Femur (tissue), 1 donor: ENCODE measurements around the gene ADCY9.
"Not testable (repeated sequence)": the region's sequence is repeated elsewhere in the genome, so short reads cannot be mapped to it uniquely, and the experiment has no call there.

ENCODE experiments used
- DNase-seq: peaks from one replicate; pipeline ENCODE4 v3.0.0-alpha.2; 2017

ADCY9 gene

GRCh38 chr16:4116325-4117249, at the start of gene ADCY9:
Gene ADCY9, minus strand, starts transcription at chr16:4116442. Its CDS starts 1,000 bp downstream, at chr16:4115442.
- DNase-seq, result peak; percentile 88

DNA sequence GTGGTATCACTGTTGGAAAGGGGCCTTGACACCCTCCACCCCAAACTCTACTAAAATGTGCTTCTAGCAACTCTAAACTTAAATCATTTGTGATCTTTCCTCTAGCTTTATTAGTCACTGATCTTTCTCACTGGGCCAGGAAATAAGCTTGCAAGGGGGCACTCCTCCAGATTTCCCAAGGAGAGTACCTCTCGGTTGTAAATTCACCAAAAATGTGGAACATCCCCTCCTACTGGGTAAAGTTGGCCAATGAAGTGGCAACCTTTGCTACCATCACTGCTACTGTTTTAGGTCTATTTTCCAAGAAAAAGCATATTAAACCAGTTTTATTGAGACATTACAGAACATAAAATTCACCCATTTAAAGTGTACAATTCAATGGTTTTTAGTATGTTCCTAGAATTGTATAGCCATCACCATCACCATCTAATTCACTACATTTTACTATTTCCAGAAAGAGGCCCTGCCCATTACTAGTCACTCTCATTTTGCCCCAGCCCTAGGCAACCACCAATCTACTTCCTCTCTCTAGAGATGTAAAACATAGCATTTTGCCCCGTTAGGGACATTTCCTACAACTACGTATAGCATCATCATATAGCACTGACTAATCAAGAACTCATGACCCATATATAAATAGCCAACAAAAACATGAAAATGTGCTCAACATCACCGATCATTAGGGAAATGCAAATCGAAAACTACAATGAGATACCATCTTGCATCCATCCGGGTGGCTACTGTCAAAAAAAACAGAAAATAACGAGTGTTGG, 44.6 kb upstream of the ADCY9 start:
- no peak for DNase-seq

- DNase-seq, result no peak
Observed at GRCh38 chr16:4159726-4160125, 43.5 kb upstream of the ADCY9 start.

- DNase-seq, result no peak
Observed at GRCh38 chr16:4158143-4159093, 42.2 kb upstream of the ADCY9 start.

DNA sequence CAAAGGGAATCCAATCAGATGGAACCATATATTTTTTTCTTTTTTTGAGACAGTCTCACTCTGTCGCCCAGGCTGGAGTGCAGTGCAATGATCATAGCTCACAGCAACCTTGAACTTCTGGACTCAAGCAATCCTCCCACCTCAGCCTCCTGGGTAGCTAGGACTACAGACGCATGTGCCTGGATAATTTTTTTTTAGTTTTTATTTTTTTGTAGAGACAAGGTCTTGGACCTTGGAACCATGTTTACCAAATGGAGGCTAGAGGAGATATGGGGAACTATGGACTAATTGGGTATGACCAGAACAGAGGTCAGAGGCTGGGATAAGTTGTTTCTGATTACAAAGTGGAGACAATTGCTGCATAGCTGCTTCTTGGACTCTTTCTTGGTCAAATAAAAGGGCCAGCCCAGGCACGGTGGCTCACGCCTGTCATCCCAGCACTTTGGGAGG, 41.2 kb upstream of the ADCY9 start:
- no peak for DNase-seq

- not testable (repeated sequence) for DNase-seq
Observed at GRCh38 chr16:4156503-4156902, 40.3 kb upstream of the ADCY9 start.

- not testable (repeated sequence) for DNase-seq
Observed at GRCh38 chr16:4153364-4153763, 37.1 kb upstream of the ADCY9 start.

DNA sequence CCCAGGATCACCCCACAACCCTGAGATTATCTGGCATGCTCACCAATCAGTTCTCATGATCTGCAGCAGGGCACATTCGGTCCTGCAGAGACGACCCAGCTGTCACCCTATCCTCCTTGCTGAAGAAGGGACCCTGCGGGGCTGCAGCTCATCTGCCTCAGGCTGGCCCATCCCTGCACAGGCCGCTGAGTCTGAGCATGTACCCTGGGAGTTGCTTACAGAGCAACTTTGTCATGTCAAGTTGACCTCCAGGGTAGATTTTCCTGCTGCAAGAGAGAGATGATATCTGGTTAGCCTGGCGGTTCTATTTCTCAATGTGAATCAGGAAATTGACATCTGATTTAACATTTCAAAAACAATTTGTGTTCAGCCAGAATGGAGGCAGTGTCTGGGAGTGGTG, 36.0 kb upstream of the ADCY9 start:
- no peak for DNase-seq

DNA sequence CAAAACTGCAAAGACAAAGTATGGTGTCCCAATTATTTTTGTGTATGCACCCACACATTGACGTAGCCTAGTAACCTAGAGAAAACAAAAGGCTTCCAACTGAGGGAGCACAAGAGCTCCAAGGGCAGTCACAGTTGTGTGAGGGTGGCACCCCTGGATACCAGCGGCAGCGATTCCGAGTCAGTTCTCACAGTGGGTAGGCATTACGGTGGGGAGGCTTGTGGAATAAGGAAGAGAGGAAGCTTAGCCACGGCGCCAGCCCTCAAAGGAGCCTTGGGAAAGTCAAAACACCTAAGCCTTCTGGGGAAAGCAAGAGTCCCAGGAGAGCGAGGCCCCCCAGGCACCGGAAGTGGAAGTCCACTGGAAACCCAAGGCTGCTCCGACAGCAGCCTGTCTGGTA, 31.0 kb upstream of the ADCY9 start:
- no peak for DNase-seq

DNA sequence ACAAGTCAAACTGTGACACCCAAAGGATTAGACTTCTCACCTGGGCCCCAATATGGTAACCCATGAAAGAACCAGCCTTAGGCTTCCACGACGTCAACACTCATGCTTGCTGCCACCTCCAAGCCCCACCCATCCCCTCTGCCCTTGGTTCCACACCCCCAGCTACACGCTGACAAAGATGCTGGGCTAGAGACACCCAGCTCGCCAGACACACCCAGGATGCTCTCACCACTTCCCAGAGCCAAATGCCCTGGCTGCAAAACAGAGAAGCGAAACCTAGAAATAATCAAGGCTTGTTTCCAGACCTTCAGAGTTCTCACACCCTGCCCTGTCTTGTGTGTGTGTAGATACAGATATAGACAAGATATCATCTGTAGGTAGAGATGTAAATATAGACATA, 26.0 kb upstream of the ADCY9 start:
- DNase-seq, result no peak

DNA sequence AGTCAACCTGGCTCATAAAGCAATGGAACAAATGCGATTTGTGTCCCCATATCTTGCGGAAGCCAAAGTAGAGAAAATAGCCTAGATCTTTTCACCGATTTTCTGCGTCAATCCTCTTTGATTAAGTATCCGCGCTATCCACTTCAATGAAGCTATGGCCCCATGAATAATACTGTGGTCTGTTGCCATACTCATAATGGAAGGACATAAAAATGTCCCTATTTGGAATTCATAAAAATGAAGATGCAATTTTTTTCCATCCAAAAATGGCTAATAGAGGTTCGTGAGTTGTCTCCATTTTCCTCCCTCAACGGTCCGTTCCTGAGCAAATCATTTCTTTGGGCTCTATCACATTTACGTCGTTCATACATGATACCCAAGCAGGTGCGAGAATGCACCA, 25.4 kb upstream of the ADCY9 start:
- no peak for DNase-seq

DNA sequence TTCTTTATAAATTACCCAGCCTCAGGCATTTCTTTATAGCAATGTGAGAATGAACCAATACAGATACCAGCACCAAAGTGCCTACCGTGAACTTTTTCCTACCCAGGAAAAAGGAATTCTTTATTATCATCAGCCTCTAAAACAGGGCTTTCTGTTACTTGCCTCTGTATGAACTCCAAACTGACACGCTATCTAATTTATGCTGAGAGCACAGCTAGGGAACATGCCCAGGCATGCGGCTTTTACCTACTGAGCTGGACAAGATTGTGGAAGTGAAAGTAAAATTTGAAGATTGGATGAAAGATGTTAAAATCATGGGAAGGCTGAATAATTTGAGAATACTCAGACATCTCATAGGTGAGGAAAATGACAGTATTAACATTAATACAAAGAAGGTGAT, 24.4 kb upstream of the ADCY9 start:
- no peak for DNase-seq

GRCh38 chr16:4139968-4140367, 23.7 kb upstream of the ADCY9 start:
- DNase-seq, result no peak

GRCh38 chr16:4138713-4139112, 22.5 kb upstream of the ADCY9 start:
- no peak for DNase-seq

GRCh38 chr16:4137438-4137837, 21.2 kb upstream of the ADCY9 start:
- DNase-seq, result no peak

DNA sequence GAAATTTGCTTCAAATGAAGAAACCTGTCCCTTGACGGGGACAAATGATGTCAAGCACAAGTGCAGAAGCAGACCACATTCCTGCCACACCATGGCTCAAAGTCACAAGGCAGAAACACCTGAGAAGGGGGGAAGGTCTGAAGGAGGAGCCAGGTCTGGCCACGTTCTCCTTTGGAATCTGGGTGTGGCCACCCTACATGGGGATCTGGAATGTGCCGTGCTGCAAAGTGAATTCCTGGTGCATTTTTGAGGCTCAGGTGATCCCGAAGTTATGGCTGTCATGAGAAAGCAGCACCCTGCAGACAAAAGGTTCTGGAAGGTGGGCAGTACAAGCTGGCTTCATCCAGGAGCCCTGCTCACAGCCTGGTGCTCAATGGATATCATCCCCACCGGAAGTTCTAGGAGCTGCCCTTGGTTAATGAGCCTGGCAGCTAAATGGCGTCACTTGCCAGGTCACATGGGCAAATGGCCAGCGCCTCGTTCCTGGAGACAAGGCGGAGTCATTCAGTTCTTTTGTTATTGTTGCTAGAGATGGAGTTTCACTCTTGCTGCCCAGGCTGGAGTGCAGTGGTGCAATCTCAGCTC, 20.1 kb upstream of the ADCY9 start:
- no peak for DNase-seq

- DNase-seq, result no peak
Observed at GRCh38 chr16:4135537-4135936, 19.3 kb upstream of the ADCY9 start.

DNA sequence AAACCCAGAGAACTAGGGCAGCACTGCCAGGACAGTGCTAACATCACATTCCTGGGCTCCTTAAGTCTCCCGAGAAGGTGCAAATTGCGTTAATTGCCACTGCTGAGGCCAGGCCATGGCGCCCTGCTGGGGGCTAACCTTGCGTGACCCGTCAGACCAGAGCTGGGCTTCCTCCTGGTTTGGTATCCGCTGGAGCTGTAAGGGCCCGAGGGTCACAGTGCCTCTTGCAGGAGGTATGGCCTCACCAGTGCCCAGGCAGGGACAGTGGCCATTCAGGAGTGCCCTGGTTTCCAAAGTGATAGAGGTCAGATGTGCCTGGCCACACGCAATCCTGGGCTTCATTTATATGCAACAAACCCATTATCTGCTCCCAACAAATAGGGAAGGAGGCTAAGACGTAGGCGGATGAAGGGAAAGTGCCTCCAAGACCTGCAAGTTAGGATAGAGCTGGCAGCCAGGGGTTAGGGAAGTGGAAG, 17.7 kb upstream of the ADCY9 start:
- no peak for DNase-seq

- no peak for DNase-seq
Observed at GRCh38 chr16:4131621-4132020, 15.4 kb upstream of the ADCY9 start.

- DNase-seq, result no peak
Observed at GRCh38 chr16:4124535-4125294, 8.5 kb upstream of the ADCY9 start.

DNA sequence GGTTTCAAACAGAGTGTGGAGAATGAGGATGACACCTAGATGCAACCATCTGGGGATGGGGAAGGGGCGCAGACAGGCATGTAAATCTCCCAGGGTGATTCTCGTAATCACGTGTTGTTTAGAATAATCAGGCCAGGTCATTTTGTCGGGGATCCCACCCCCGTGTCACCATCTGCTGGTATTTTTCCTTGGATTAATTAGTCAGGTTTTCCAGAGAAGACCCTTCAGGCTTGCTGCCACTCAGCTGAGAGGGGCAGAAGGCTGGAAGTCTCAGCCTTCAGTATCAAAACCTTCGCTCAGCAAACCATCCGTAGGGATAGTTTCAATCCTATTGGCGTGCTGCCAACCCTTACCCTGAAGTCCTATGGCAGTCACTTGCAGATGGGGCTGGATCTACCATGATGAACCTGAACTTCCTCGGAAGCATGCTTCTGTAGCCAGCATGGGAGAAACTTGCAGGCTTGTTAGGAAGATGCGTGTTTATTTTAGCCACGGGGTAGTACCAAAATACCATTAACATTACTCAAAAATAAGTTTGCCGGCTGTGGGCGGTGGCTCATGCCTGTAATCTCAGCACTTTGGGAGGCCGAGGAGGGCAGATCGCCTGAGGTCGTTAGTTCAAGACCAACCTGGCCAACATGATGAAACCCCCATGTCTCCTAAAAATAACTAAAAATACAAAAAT, 7.5 kb upstream of the ADCY9 start:
- DNase-seq, result no peak
